GM23338 (cell line): Measurements from ENCODE around the gene EXOG. TPM values are rescaled to one million over a fixed set of nuclear protein-coding genes. Genes with fewer than 3 reads are reported as not detected.

Experiments used
- ATAC-seq: fragments of 200-7000 bp; cut with Tn5 transposase; 3 replicates; pipeline ENCODE4 v1.9.1; 2020
- DNase-seq: peaks from one replicate; pipeline ENCODE4 v3.0.0-alpha.2; 2015; ENCODE audit warnings: low spot score
- H2AFZ ChIP-seq: fragments of 200-600 bp; sonication (generic); 2 replicates; pipeline ENCODE4 v1.8.0; 2016; ENCODE audit warnings: antibody characterized with exemption, mild to moderate bottlenecking, moderate library complexity
- H3F3A ChIP-seq: fragments of 200-600 bp; sonication (generic); replicated peaks from 2 replicates; pipeline ENCODE4 v1.8.0; 2017; ENCODE audit warnings: antibody characterized with exemption, mixed run types, low read depth
- H3K27ac ChIP-seq: fragments of 200-600 bp; sonication (generic); 2 replicates; pipeline ENCODE4 v1.6.1; 2016; ENCODE audit warnings: low read depth
- H3K27me3 ChIP-seq: fragments of 200-600 bp; sonication (generic); 2 replicates; pipeline ENCODE4 v1.8.0; 2016; ENCODE audit warnings: mild to moderate bottlenecking, mixed run types, moderate library complexity; ENCODE audit not compliant: insufficient read depth
- H3K36me3 ChIP-seq: fragments of 200-600 bp; sonication (generic); 2 replicates; pipeline ENCODE4 v1.8.0; 2016; ENCODE audit warnings: mild to moderate bottlenecking; ENCODE audit not compliant: insufficient read depth
- H3K4me1 ChIP-seq: fragments of 200-600 bp; sonication (generic); 2 replicates; pipeline ENCODE4 v1.8.0; 2016; ENCODE audit warnings: mild to moderate bottlenecking, moderate library complexity; ENCODE audit not compliant: insufficient read depth
- H3K4me2 ChIP-seq: fragments of 200-600 bp; sonication (generic); 2 replicates; pipeline ENCODE4 v1.7.1; 2017; ENCODE audit warnings: mixed run types
- H3K4me3 ChIP-seq: fragments of 200-600 bp; sonication (generic); 2 replicates; pipeline ENCODE4 v1.6.1; 2016; ENCODE audit warnings: mixed run types
- H3K79me2 ChIP-seq: fragments of 200-600 bp; sonication (generic); replicated peaks from 2 replicates; pipeline ENCODE4 v1.8.0; 2017; ENCODE audit warnings: mild to moderate bottlenecking; ENCODE audit not compliant: insufficient read depth
- H3K9me2 ChIP-seq: fragments of 200-600 bp; sonication (generic); 2 replicates; pipeline ENCODE4 v1.8.0; 2017; ENCODE audit not compliant: insufficient read depth
- H4K20me1 ChIP-seq: fragments of 200-600 bp; sonication (generic); replicated peaks from 2 replicates; pipeline ENCODE4 v1.8.0; 2017; ENCODE audit warnings: mild to moderate bottlenecking; ENCODE audit not compliant: insufficient read depth
- H3K27ac Mint-ChIP-seq: 2 replicates; pipeline ENCODE4 v1.8.0; 2020; ENCODE audit warnings: inconsistent platforms, mild to moderate bottlenecking, moderate library complexity, mixed read lengths
- H3K27me3 Mint-ChIP-seq: 3 replicates; pipeline ENCODE4 v1.8.0; 2022; ENCODE audit warnings: low read depth, mild to moderate bottlenecking, moderate library complexity, mixed read lengths, inconsistent platforms; ENCODE audit not compliant: insufficient read depth, poor library complexity
- H3K36me3 Mint-ChIP-seq: 3 replicates; pipeline ENCODE4 v1.8.0; 2021; ENCODE audit warnings: low read depth, mild to moderate bottlenecking, inconsistent platforms, moderate library complexity, mixed read lengths
- H3K4me1 Mint-ChIP-seq: 3 replicates; pipeline ENCODE4 v1.8.0; 2020; ENCODE audit warnings: mild to moderate bottlenecking, inconsistent platforms, mixed read lengths
- H3K4me3 Mint-ChIP-seq: 3 replicates; pipeline ENCODE4 v1.8.0; 2021; ENCODE audit warnings: moderate library complexity, mild to moderate bottlenecking, inconsistent platforms, mixed read lengths
- H3K9me3 Mint-ChIP-seq: 3 replicates; pipeline ENCODE4 v1.8.0; 2020; ENCODE audit warnings: moderate library complexity, mild to moderate bottlenecking, inconsistent platforms, mixed read lengths
- CREB1 ChIP-seq: fragments of 250-450 bp; sonication (Bioruptor Pico); IDR thresholded peaks from 2 replicates; pipeline ENCODE4 v1.5.0; 2020; ENCODE audit warnings: low read depth, mild to moderate bottlenecking, moderate library complexity
- EZH2phosphoT487 ChIP-seq: fragments of 200-600 bp; sonication (generic); IDR thresholded peaks from one replicate; pipeline ENCODE4 v1.8.1; 2018; ENCODE audit warnings: antibody characterized with exemption; ENCODE audit not compliant: unreplicated experiment
- STAT1 ChIP-seq: IDR thresholded peaks from one replicate; pipeline ENCODE4 v1.6.1; 2016; ENCODE audit warnings: antibody characterized with exemption; ENCODE audit not compliant: unreplicated experiment
- ZNF331 ChIP-seq: fragments of 250-450 bp; sonication (Bioruptor Pico); IDR thresholded peaks from 2 replicates; pipeline ENCODE4 v1.5.0; 2020; ENCODE audit warnings: low read depth, mild to moderate bottlenecking, moderate library complexity
- polyA plus RNA-seq: library from polyadenylated mRNA; unstranded; fragments of >200 nt; fragmentation: Nextera tagmentation; extraction: Ambion mirVana; gene quantifications from 2 replicates; pipeline ENCODE4 v1.2.1, GENCODE V29; 2016
- total RNA-seq: library from RNA; depleted of rRNA; stranded (reverse); fragments of >200 nt; shearing (Covaris generic); gene quantifications from 2 replicates; pipeline ENCODE4 v1.2.3, GENCODE V29; 2014
- TF ChIP-seq, protein P1 (sequence below): IDR thresholded peaks from one replicate; pipeline ENCODE4 v1.6.1; 2018; ENCODE audit warnings: antibody characterized with exemption; ENCODE audit not compliant: unreplicated experiment
- TF ChIP-seq, protein P2 (sequence below), 2 experiments: fragments of 200-600 bp in 1 of 2; sonication (generic) in 1 of 2; conservative IDR thresholded peaks; 2 replicates each; pipeline versions ENCODE4 v1.5.1 to v1.6.1; 2016 to 2017; ENCODE audit warnings: antibody characterized with exemption in 2 of 2, low read depth in 2 of 2, mild to moderate bottlenecking in 2 of 2, moderate library complexity in 1 of 2

The EXOG gene
- total and polyA plus RNA-seq, 2 experiments from 2014 or later: 9.7 to 11.3 TPM

DNA sequence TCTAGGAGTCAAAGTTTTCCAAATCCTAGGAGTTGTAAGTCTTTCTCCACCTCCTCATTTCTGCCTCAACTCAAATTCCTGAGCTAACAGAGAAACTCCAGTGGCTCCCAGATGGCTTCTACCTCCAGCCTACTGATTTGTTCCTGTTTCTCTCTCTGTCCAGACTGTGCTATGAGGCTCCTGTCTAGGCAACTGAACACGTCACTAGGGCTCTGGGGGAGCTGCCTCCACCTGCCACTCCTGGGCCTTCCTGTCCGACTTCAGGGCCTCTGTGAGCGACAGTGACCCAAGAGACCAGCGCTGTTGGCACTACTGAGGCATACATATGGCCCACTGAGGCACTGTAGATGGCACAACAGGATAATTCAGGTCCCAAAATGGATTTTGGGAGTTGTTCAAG lies 71.4 kb downstream of the EXOG start:
- H3K4me3 Mint-ChIP-seq: no peak overlapping the region
- Histone ChIP-seq H3F3A (no peaks in the 10 kb centered on the region), H3K4me3 (no peak overlapping the region), H3K4me2 (no peak overlapping the region), H4K20me1 (no peaks in the 10 kb centered on the region), H3K79me2 (no peaks in the 10 kb centered on the region), H3K27ac (no peak overlapping the region), H3K36me3 (no peaks in the 10 kb centered on the region), H3K4me1 (no peaks in the 10 kb centered on the region), H3K27me3 (no peaks in the 10 kb centered on the region), H3K9me2 (no peaks in the 10 kb centered on the region), H2AFZ (no peak overlapping the region)
- no peak overlapping the region for H3K27ac Mint-ChIP-seq
- peaks cover 3% of the 10 kb centered on the region; the same call in 1 of the 3 replicates for H3K36me3 Mint-ChIP-seq
- no peaks in the 10 kb centered on the region for H3K9me3 Mint-ChIP-seq
- H3K4me1 Mint-ChIP-seq: peaks cover 3% of the 10 kb centered on the region; the same call in 1 of the 3 replicates
- DNase-seq: no peak
- H3K27me3 Mint-ChIP-seq: peaks cover 3% of the 10 kb centered on the region
- no peak for TF ChIP-seq EZH2phosphoT487
- TF ChIP-seq STAT1: no peak
- TF ChIP-seq, protein P1, sequence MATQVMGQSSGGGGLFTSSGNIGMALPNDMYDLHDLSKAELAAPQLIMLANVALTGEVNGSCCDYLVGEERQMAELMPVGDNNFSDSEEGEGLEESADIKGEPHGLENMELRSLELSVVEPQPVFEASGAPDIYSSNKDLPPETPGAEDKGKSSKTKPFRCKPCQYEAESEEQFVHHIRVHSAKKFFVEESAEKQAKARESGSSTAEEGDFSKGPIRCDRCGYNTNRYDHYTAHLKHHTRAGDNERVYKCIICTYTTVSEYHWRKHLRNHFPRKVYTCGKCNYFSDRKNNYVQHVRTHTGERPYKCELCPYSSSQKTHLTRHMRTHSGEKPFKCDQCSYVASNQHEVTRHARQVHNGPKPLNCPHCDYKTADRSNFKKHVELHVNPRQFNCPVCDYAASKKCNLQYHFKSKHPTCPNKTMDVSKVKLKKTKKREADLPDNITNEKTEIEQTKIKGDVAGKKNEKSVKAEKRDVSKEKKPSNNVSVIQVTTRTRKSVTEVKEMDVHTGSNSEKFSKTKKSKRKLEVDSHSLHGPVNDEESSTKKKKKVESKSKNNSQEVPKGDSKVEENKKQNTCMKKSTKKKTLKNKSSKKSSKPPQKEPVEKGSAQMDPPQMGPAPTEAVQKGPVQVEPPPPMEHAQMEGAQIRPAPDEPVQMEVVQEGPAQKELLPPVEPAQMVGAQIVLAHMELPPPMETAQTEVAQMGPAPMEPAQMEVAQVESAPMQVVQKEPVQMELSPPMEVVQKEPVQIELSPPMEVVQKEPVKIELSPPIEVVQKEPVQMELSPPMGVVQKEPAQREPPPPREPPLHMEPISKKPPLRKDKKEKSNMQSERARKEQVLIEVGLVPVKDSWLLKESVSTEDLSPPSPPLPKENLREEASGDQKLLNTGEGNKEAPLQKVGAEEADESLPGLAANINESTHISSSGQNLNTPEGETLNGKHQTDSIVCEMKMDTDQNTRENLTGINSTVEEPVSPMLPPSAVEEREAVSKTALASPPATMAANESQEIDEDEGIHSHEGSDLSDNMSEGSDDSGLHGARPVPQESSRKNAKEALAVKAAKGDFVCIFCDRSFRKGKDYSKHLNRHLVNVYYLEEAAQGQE: no peak
- TF ChIP-seq ZNF331 (CRISPR knock-in tag): no peak
- no peak for ATAC-seq

DNA sequence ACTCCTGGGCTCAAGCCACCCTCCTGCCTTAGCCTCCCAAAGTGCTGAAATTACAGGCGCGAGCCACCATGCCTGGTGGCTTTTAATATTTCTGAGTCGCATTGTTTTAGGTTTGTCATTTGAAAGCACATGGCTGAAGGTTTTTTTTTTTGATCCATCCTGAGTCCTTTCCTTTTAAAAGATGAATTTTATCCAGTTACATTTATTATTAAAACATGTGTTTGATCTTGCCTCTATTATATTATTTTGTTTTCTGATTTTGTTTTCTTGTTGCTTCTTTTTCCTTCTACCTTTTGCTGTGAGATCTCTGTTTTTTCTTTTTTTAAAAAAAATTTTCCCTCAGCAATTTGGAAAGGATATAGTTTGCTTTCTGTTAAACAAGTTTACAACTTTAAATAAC lies 77.0 kb downstream of the EXOG start:
- Histone ChIP-seq H3K27me3 (no peaks in the 10 kb centered on the region), H3K9me2 (no peaks in the 10 kb centered on the region), H3K4me3 (no peak overlapping the region), H4K20me1 (no peaks in the 10 kb centered on the region), H3K4me2 (no peak overlapping the region), H2AFZ (no peak overlapping the region), H3K4me1 (no peaks in the 10 kb centered on the region), H3K79me2 (no peaks in the 10 kb centered on the region), H3K27ac (no peak overlapping the region), H3K36me3 (no peaks in the 10 kb centered on the region), H3F3A (no peaks in the 10 kb centered on the region)
- Mint-ChIP-seq H3K4me3 (no peak overlapping the region), H3K9me3 (no peaks in the 10 kb centered on the region), H3K27me3 (peaks cover 5% of the 10 kb centered on the region), H3K36me3 (peaks cover 4% of the 10 kb centered on the region; the same call in 1 of the 3 replicates), H3K27ac (no peak overlapping the region), H3K4me1 (peaks cover 8% of the 10 kb centered on the region; the same call in 2 of the 3 replicates)
- ATAC-seq: no peak
- DNase-seq: no peak
- TF ChIP-seq, protein P2, sequence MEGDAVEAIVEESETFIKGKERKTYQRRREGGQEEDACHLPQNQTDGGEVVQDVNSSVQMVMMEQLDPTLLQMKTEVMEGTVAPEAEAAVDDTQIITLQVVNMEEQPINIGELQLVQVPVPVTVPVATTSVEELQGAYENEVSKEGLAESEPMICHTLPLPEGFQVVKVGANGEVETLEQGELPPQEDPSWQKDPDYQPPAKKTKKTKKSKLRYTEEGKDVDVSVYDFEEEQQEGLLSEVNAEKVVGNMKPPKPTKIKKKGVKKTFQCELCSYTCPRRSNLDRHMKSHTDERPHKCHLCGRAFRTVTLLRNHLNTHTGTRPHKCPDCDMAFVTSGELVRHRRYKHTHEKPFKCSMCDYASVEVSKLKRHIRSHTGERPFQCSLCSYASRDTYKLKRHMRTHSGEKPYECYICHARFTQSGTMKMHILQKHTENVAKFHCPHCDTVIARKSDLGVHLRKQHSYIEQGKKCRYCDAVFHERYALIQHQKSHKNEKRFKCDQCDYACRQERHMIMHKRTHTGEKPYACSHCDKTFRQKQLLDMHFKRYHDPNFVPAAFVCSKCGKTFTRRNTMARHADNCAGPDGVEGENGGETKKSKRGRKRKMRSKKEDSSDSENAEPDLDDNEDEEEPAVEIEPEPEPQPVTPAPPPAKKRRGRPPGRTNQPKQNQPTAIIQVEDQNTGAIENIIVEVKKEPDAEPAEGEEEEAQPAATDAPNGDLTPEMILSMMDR (conservative IDR thresholded peaks at IDR 0.05; ENCODE audit: low read depth in 2 of 2): no peak
- no peak for TF ChIP-seq CREB1 (CRISPR knock-in tag)
